Suprapubic skin (tissue), 3 donors: ENCODE data around the gene SLC22A23.

ENCODE experiments used
- CTCF ChIP-seq, 2 donors: fragments of 200-600 bp in 1 of 2; fragments of 450-650 bp in 1 of 2; sonication (generic) in 1 of 2; IDR thresholded peaks; one replicate each; pipeline ENCODE4 v1.5.1; 2016 to 2019; ENCODE audit warnings: antibody characterized with exemption in 2 of 2, mild to moderate bottlenecking in 1 of 2, moderate library complexity in 1 of 2
- EP300 ChIP-seq: sonication (generic); formaldehyde crosslinking; IDR thresholded peaks from one replicate; pipeline ENCODE4 v1.6.1; 2017; ENCODE audit warnings: antibody characterized with exemption
- POLR2A ChIP-seq, 2 donors: fragments of 450-650 bp; IDR thresholded peaks; one replicate each; pipeline ENCODE4 v1.6.1; 2017; ENCODE audit warnings: antibody characterized with exemption in 2 of 2, mild to moderate bottlenecking in 2 of 2, moderate library complexity in 2 of 2

GRCh38 chr6:3359973-3360726 lies 96.7 kb downstream of the SLC22A23 start:
- TF ChIP-seq POLR2A (IDR thresholded peaks at IDR 0.05) = no peak
- no peak for TF ChIP-seq CTCF (IDR thresholded peaks at IDR 0.05)
- no peak for TF ChIP-seq EP300
